ENCODE measurements around the gene PDCD5.

- no peak for TF ChIP-seq CTCF (conservative IDR thresholded peaks at IDR 0.05 in 1 of 2, IDR thresholded peaks at IDR 0.05 in 1 of 2; ENCODE audit: low read depth in 1 of 2, low read length in 2 of 2)
- no peak for TF ChIP-seq EZH2 (IDR thresholded peaks at IDR 0.05; ENCODE audit: low read length, missing control alignments)
These were observed 17.2 kb upstream of the PDCD5 start for GRCh38 chr19:32563761-32564160.
